ENCODE measurements around the gene EPB41L5.

The EPB41L5 gene

DNA sequence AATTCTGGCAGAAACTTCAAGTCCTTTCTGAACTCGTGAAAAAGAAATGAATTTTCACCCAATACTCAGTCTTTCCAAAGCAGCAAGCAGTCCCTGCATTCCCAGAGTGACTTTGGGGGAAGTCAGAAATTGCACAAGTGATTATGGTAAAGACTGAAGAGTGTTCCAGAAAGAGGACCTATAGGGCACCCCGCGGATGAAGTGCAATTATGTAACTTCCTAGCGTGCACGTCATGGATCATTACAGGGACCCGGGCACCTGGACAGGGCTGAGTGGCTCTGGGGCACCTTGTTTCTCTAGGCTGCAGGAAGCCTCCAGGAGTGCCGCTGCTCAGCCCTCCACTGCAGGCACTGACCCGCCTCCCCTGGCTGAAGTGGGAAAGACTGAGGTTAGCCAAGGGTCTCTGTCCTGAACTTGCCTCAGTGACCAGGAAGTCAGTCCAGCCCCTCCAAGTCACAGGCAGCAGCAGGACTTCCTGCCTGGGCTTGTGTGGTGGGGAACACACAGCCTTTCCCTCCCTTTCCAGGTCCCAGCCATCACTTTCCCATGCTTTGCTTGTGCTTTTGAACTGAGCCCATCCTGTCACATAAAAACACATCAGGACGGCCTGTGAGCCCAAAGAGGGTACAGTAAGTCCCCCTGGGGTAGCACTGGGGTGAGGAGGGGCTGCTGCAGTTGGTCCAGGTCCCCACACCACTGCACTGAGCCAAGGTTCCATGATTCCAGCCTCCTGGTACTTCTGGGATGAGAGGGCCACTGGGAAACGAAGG lies 190.6 kb downstream of the EPB41L5 start:
- no peak for DNase-seq

DNA sequence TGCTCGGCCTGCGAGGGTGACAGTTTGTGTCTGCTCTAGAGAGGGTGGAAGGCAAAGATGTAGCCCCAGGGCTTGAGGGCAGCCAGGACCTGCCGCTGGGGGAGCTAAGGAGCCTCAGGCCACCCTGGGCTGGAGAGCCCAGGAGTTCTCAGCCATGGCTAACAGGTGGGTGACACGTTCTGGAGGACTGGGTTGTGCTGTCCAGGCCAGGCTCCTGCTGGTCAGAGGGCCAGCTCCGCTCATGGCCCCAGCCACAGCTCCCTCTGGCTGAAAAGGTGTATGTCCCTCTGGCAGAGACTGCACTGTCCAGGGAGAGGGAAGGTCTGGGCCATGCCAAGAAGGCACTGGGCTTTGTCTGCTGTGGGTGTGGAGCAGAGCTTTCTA lies 191.1 kb downstream of the EPB41L5 start:
- no peak for DNase-seq

DNA sequence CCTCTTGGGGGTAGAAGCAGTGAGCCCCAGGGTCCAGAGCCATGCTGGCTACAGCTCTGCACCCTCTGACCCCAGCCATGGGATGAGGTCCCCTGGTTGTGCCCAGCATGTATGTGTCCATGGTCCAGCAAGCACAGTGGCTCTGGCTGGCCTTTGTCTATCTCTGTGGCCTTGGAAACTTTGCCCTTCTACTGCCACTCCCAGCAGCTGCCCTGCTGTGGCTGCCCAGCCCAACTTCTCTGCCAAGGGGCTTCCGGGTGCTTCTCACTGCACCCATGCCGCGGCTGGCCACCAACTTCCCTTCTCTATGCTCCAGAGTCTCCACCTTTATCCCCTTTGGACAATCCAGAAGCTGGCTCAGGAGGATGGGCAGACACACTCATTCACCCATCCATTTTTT lies 191.5 kb downstream of the EPB41L5 start:
- DNase-seq: no peak

DNA sequence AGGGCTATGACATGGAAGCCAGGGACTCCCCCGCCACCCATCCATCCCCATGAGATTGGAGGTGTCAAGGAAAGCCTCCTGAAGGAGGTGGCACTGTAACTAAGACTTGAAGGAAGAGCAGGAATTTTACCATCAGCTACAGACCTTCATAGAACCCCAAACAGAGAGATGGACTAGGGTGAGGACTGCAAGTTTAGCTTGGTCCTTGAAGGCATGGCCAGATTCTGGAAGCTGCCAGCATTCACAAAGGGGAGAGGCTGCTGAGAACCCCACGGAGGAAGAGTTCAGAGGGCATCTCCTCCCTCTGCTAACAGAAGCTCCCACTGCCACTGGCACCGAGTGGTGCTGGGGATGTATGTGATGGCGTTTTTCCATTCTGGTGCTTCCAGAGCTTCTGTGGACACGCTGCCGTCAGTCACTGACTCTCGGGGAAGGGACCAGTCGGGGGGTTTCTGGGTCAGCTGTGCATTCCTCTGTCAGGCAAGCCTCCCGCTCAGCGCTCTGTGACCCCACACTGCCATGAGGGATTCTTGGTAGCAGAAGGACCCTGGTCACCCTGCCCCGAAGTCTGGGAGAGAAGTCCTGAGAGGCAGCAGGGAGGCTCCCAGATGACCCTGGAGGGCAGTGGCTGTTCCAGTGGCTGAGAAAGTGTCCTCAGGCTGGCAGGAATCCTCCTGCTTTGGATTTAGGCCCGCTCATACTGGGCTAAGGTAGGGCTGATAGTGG lies 192.2 kb downstream of the EPB41L5 start:
- DNase-seq: no peak

DNA sequence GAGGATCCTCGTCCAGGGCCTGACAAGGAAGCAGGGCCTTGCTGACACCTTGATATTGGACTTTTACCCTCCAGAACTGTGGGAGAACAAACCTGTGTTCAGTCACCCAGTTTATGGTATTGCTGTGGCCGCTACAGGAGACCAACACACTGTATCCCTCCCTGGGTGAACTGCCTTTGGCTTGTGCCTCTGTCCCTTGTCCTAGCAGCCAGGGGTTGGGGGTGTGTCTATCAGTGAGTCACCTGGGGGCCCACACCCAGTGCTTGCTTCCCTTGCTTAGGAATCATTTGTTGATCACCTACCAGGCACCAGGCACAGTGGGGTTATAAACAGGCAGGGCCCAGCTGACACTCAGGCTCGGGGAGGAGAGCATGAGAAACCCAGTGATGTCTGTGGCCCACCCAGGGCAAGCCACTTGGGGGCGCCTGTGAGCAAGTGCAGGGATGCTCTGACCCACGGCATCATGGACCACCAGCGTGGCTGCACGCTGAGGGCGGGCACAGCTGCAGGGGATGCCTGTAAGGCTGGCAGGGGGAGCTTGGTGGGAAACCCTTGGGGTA lies 193.2 kb downstream of the EPB41L5 start:
- DNase-seq: no peak

DNA sequence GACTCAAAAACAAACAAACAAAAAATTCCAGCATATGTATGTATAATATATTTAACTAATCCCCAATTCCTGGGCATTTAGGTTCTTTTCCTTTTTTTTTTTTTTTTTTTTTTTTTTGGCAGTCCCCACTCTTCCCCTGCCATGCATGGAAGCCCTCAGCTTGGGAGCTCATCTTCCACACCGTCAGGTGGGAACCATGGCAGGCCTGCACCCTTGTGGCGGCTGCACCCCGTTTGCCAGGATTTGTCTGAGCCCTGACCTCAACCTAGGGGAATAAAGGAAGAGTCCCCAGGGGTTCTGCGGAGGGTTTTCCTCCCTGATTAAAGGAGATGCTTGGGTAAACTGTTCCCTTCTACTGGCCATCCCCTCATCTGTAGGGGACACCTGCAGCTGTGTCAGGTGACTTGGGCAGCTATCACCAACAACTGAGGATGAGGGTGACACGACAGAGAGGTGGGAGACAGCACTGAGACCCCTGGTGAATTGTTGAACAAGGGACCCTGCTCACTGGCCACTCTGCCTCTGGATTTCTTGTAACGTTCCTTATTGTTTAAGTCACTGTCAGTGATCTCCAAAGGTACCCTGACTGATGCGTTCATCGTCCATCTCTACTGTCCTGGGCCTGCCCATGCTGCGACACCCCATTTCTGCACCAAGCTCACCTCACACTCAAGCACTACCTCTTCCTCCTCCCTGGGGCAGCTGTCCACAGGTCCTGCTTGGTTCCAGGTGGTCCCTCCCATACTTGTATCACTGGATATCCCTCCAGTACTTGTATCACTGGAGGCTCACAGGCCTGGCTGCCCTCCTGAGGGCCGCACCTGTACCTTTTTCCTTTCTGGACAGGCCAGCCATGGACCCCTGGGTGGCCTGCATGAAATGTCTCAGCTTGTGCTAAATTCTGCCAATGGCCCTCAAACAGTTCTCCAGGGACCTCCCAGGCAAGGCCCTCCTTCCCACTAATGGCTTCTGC lies 195.8 kb downstream of the EPB41L5 start:
- no peak for DNase-seq

DNA sequence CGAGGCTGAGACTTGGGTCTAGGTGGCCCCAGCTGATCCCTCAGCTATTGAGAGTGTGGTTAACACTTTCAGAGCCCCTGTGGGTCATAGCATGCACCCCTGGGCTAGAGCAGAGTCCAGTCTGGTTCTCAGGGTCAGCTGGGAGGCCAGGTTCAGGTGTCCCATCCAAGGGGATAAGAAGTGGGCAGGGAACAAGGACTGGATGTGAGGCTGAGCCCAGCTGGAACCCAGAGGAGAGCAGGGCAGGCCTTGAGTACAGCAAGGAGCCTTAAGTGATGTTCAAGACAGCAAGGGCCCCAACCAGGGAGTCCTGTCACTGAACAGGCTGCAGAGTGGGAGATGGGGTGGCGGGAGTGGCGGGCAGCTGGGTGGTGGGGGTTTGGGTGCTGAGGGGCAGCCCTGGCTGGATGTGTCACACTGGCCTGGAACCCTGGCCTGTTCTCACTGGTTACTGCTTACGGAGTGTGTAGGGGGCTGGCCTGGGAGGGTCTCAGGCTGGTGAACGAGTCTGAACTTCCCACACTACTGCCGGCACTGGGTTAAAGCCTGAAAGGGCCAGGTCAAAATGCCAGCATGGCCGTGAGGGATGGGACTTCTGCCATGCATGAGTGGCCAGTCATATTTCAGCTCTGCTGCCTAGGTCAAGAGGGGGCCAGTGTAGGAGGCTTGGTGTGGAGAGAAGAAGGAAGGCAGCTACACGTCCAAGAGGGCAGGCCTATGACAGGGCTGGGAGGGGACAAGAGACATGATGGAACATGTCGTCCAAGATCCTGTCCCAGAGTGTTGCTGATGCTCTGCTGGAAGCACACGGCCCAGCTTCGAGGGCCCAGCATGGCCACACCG lies 196.8 kb downstream of the EPB41L5 start:
- DNase-seq: no peak

DNA sequence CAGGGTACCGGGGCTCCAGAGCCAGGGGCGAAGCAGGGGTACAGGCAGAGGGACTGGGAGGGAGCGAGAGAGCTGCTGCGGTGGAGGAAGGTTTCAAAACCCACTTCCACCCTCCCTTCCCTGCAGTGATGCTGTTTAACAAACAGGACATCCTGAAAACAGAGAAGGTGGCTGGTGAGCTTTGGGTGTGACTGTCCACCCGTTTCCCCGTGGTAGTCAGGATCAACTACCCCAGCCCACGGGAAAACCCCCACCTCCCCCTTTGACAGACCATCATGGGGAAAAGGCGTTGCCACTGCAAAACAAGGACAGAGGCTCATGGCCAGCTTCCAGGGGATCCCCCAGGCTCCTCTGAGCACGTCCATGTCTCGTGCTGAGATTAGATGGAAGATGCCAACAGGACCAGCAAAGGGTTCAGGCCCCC lies 197.4 kb downstream of the EPB41L5 start:
- no peak for DNase-seq

DNA sequence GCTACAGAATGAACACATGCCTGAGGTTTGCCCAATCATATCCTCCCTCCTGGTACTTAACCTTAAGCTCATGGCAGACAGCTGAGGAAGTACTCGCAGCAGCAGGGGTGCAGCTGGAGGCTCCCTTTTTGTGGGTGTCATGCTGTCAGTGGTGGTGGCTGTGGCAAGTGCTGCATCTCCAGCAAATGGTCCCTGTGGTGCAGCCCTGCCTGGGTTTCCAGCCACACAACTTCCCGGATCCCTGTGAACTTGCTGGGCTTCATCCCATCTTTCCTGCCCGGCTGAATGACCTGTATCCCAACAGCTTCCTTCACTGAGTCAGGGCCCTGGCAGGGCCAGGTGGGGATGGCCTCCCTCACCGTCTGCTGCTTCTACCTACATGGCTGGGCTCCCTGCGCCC lies 205.3 kb downstream of the EPB41L5 start:
- no peak for DNase-seq

DNA sequence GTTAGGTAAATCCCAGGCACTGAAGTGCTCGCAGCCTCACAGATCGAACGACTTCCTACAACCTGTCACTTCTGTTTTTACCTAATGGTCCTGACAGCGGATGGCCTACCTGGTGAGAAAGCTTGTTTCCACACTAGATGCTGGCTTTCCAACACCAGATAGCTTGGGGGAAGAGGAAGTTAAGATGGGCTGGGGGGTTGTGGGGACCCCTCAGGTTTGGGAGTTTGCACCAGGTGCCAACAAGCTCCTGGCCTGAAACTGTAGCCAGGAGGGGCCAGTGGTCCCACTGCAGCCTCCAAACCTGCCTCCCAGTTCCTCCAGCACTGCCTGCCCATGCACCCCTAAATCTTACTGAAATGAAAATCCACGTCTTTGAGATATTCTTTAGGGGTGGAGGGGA lies 206.4 kb downstream of the EPB41L5 start:
- DNase-seq: no peak

DNA sequence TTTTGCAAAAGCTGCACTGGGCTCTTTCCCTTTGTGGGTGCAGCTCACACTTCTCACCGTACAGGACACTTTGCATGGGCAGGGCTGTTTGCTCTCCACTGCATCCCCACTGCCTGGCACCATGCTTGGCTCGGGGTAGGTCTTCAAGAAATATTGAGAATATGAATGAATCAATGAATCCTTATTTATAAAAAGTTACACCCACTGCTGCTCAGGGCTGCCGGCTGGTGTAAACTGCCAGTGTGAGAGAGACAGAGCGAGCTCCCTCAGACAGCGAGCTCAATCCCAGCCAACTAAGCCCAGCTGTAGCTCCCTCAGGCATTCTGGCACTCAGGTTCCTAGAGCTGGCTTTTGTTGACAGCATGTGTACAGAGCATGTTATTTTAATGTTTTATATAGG lies 206.9 kb downstream of the EPB41L5 start:
- no peak for DNase-seq

DNA sequence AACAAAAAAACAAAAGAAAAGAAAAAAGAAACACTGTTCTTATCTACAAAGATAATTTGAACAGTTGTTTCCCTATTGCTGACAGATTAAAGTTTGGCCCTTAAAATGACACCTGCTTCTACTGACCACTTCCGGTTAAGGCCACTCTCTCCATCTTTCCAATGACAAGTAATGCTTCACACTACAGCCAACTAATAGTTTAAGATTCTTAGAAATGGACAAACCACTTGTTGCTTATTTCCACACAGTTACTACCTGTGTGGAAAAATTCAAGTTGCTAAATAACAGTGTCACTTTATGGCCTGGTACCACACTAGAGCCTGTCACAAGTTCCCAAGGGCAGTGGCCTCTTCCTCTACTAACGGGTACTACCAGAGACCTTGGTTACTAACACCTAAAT lies 207.9 kb downstream of the EPB41L5 start:
- DNase-seq: no peak

DNA sequence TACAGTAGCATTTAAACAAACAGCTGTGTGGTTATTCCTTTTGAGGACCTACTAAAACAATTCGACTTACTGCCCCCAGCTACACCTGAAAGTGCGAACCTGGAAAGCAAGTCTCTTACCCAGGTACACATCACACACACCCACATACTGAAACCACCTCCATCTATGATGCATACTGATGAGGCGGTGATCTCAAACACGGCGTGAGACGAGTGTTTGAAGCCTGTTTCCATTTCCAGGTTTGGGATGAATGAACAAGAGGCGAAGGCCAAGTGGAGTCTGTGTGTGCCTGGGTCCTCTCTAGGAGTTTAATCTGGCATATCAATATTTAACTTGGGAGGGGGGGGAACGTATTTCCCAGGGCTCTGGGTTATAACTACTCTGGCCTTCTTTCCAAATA lies 208.7 kb downstream of the EPB41L5 start:
- no peak for DNase-seq

DNA sequence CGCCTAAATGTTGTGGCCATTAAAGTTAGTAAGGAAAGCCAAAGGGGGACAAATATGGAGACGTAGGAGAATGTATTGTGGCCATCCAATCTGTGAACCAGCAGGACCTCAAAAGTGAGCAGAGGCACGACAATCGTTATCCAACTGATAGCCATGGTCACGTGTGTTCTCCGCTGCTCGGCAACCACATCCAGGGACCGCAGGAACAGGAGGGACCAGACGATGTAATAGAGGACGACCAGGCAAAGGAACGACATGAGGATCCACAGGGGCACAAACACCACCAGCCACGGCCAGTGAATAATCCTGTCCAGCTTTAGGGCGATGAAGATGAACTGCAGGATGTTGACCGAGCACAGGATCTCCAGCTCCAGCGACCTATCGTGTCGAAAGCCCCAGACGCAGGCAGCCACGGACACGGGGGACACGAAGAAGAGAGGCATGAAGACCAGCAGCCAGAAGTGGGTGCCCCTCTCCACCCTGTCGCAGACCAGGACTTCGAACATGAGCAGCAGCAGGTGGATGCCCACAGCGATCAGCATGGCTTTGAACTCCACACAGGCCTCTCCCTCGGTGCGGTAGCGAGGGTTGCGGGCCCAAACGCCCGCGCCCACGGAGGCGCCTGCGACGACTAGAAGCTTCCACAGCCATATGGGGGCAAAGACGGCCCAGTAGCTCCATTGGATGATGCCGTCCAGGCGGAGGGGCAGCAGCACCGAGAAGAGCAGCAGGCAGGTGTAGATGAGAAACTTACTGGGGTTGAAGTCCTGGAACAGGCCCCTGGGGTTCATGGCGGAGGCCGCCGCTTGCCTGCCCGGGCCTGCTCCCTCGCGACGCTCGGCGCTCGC lies 209.5 kb downstream of the EPB41L5 start:
- DNase-seq: no peak

DNA sequence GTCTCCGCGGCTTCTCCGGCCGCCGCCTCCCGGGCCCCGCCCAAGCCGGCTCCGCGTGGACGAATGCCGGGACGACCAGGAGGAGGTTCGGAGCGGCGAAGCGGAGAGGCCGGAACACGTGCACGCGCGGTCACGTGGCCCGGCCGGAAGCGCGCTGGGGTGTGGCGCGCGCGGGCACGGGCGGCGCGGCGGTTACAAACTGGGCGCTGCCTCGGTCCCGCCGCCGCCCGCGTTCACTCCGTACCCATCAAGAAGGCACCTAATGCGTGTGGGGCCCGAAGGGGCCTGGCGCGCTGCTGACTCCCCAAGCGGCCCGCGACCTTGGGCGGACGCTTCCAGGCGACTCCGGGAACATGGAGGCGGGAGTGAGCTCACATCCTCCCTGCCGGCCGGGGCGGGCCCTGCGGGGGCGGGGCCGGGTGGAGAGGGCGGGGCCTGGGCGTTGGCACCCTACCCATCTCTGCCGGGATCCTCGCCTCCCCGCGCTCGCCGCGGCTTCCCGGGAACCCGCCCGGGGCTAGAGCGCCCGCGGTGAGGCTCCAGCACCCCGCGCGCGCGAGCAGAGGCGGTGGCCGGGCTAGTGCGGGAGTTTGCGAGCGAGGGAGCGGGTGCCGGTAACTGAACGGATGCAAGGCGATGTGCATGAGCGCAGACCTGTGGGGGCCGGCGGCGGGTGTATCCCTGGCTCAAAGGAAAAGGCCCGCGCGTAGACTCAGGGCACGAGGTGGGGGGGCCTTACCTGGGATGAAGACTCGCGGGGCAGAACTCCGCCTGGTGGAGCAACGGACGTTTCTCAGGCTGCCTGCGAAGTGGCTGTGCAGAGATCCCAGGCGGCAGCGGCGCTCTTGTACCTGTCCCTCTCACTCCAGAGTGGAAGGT lies 210.4 kb downstream of the EPB41L5 start, which contains the start of gene TMEM185B:
TSS of gene TMEM185B (minus strand) at position 367 of the 879 bp plus-strand sequence. CDS start 424 bp downstream, outside the sequence.
- peak; percentile 53 for DNase-seq

DNA sequence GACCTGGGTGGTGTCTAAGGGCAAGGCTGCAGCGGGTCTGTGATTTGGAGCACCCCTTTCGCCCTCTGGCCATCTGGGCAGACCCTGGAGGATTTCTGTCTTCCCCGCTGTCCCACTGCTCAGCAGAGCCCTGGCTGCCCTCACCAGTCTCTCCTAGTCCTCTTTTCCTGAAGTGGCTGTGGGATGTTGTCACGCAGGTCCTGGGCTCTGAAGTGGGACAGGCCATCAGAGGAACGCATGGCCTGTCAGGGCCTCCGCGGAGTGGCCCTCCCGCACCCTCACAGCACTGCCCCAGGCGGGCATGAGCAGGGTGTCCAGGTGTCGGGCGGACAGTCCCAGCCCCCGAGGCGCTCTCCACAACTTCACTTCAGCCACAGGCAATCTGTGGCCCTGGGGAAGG lies 211.4 kb downstream of the EPB41L5 start:
- DNase-seq: no peak

DNA sequence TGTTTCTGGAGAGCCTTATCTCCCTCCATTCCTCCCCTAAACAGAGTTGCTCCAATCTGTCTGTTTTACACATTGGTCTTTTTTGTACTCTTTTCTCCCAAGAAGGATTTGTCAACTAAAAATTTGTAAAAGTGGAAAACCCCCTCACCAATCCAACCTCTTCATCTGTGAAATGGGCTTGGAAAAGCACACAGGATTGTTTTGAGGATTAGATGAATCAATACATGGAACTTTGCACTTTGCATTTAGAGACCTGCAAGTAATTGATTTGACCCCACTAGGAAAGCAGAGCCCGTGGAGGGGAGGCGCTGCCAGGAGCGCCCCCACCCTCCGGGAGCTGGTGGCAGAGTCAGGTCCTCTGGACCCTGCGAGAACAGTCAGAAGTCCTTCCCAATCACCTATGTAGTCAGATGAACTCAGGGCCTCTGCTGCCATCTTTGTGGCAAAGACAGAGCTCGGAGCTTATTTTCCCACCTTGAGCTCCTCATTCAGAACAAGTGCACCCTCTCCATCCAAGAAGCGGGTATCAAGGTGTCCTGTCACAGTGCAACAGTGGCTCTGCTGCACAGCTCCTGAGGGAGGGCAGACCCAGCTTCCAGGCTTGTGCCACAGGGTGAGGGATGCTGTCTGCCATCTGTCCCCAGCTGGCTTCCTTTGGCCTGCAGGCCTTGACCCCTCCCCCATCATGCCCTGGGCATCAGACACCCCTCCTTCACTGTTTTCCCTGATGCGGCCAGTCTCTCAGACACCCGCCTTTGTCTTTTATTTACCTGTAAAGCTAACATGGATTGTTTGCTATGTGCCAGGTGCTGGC lies 212.1 kb downstream of the EPB41L5 start:
- no peak for DNase-seq

DNA sequence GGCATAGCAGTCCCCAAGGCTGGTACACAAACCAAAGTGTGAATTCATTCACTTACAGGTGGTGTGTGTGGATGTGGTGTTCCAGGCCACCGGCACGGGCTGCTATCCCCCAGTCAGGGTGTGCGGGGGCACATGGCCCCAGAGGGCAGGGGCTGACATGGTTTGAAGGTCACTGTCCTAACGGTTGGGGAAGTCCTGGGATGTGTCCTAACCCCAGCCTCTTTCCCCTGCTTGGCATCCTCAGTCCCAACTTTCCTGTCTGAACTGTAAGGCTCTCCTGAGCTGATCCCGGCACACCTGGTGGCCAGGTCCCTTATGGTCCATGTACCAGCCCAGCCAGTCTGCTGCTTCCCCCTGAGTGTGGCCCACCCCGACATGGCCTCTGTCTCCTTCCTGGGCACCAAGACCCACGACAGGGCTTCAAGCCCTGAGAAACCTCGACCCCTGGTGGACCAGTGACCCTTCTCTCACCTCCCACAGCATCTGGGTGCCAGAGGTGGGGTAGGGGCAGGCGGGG lies 212.7 kb downstream of the EPB41L5 start:
- no peak for DNase-seq

DNA sequence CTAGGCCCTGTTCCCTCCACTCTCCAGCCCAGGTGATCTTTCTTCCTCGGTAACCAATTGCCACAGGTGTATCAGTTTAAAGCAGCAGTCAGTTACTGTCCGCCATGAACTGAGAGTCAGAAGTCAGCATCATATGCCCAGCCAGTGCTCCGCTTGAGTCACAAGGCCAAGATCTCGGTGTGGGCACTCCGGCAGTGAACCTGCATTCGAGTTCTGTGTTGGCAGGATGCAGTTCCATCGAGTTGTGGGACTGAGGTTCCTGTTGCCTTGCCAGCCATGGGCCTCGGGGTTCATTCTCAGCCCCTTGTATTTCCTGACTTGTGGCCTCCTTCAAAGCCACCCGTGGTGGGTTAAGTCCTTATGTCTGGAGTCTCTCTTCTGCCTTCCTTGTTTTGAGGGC lies 213.4 kb downstream of the EPB41L5 start:
- DNase-seq: no peak
